SK-N-SH (cell line): Measurements from ENCODE around the gene LMO4. TPM values are rescaled to one million over a fixed set of nuclear protein-coding genes. Genes with fewer than 3 reads are reported as not detected.

Source experiments
- CTCF ChIA-PET: fragments of 300-600, 350-600 bp; formaldehyde crosslinking; extraction: SDS; loops from one replicate; lab custom pipeline; 2021; lab: Yijun Ruan, JAX
- POLR2A ChIA-PET: fragments of 350-600 bp; sonication (Branson Sonifier 250); formaldehyde crosslinking; extraction: SDS; loops from one replicate; lab custom pipeline; 2020; ENCODE audit warnings: antibody characterized with exemption, inconsistent platforms; lab: Yijun Ruan, JAX
- DNase-seq: peaks from one replicate; pipeline ENCODE4 v3.0.0; 2012
- H2AFZ ChIP-seq: fragments of 200-600 bp; sonication (generic); 2 replicates; pipeline ENCODE4 v1.8.1; 2016; ENCODE audit warnings: antibody characterized with exemption, mild to moderate bottlenecking, low read depth
- H3F3A ChIP-seq: fragments of 200-600 bp; sonication (generic); replicated peaks from 2 replicates; pipeline ENCODE3; 2016; ENCODE audit warnings: antibody characterized with exemption, mild to moderate bottlenecking; ENCODE audit not compliant: insufficient read depth
- H3K27ac ChIP-seq, 2 experiments: fragments of 200-500 bp in 1 of 2; fragments of 200-600 bp in 1 of 2; sonication (Bioruptor generic) in 1 of 2; sonication (generic), shearing (Covaris generic) in 1 of 2; 2 replicates each; pipeline versions ENCODE4 v1.5.1 to v1.6.1; 2014 to 2016; ENCODE audit warnings: low read depth in 2 of 2, inconsistent platforms in 1 of 2, low read length in 1 of 2, mild to moderate bottlenecking in 1 of 2, mixed read lengths in 1 of 2
- H3K27me3 ChIP-seq: fragments of 200-600 bp; sonication (generic), shearing (Covaris generic); 2 replicates; pipeline ENCODE4 v1.6.1; 2016; ENCODE audit warnings: mixed run types; ENCODE audit not compliant: insufficient read depth
- H3K36me3 ChIP-seq, 2 experiments: fragments of 200-500 bp in 1 of 2; fragments of 200-600 bp in 1 of 2; sonication (Bioruptor generic) in 1 of 2; sonication (generic) in 1 of 2; replicated peaks in 1 of 2; 2 replicates each; pipeline versions ENCODE3 to v1.5.1; 2014 to 2016; ENCODE audit warnings: low read length in 1 of 2, mild to moderate bottlenecking in 1 of 2; ENCODE audit not compliant: insufficient read depth in 2 of 2, control insufficient read depth in 1 of 2
- H3K4me1 ChIP-seq, 2 experiments: fragments of 200-500 bp in 1 of 2; fragments of 200-600 bp in 1 of 2; sonication (Bioruptor generic) in 1 of 2; sonication (generic), shearing (Covaris generic) in 1 of 2; 2 replicates each; pipeline versions ENCODE4 v1.5.1 to v1.6.1; 2014 to 2016; ENCODE audit warnings: low read depth in 1 of 2, low read length in 1 of 2, mixed run types in 1 of 2; ENCODE audit not compliant: insufficient read depth in 2 of 2, control insufficient read depth in 1 of 2
- H3K4me2 ChIP-seq: fragments of 200-600 bp; sonication (generic), shearing (Covaris generic); 2 replicates; pipeline ENCODE4 v1.6.1; 2017; ENCODE audit warnings: mixed run types
- H3K4me3 ChIP-seq, 2 experiments: fragments of 200-500 bp in 1 of 2; fragments of 200-600 bp in 1 of 2; sonication (Bioruptor generic) in 1 of 2; sonication (generic), shearing (Covaris generic) in 1 of 2; 2 replicates each; pipeline versions ENCODE4 v1.5.1 to v1.8.1; 2014 to 2016; ENCODE audit warnings: low read depth in 2 of 2, inconsistent platforms in 1 of 2, low read length in 1 of 2, mild to moderate bottlenecking in 1 of 2, mixed read lengths in 1 of 2, moderate library complexity in 1 of 2
- H3K79me2 ChIP-seq: fragments of 200-600 bp; sonication (generic); 2 replicates; pipeline ENCODE4 v1.8.1; 2017; ENCODE audit warnings: mild to moderate bottlenecking; ENCODE audit not compliant: insufficient read depth
- H3K9ac ChIP-seq: fragments of 200-600 bp; sonication (generic); 2 replicates; pipeline ENCODE4 v1.6.1; 2017; ENCODE audit warnings: mixed run types
- H3K9me2 ChIP-seq: fragments of 200-600 bp; sonication (generic); 2 replicates; pipeline ENCODE4 v1.6.1; 2017; ENCODE audit warnings: mixed run types
- H3K9me3 ChIP-seq: fragments of 200-600 bp; sonication (generic); 2 replicates; pipeline ENCODE4 v1.6.1; 2017; ENCODE audit warnings: mixed run types, mild to moderate bottlenecking, moderate library complexity
- H4K20me1 ChIP-seq: fragments of 200-600 bp; sonication (generic); 2 replicates; pipeline ENCODE4 v1.6.1; 2017; ENCODE audit warnings: mild to moderate bottlenecking, mixed run types; ENCODE audit not compliant: insufficient read depth
- ELF1 ChIP-seq: IDR thresholded peaks from 2 replicates; pipeline ENCODE4 v1.4.0; 2012
- EZH2phosphoT487 ChIP-seq: fragments of 200-600 bp; sonication (generic); IDR thresholded peaks from 2 replicates; pipeline ENCODE4 v1.6.1; 2017; ENCODE audit warnings: low read depth, mixed run types, mild to moderate bottlenecking, antibody characterized with exemption, moderate library complexity, borderline replicate concordance
- FOSL2 ChIP-seq: IDR thresholded peaks from 2 replicates; pipeline ENCODE4 v1.4.0; 2012; ENCODE audit warnings: low read depth, mild to moderate bottlenecking, moderate library complexity, borderline replicate concordance
- FOXJ3 ChIP-seq: sonication (generic); formaldehyde crosslinking; IDR thresholded peaks from 2 replicates; pipeline ENCODE4 v1.5.1; 2020; ENCODE audit warnings: mild to moderate bottlenecking, missing genetic modification reagents
- FOXM1 ChIP-seq: IDR thresholded peaks from 2 replicates; pipeline ENCODE4 v1.4.0; 2012; ENCODE audit warnings: low read depth, mild to moderate bottlenecking
- GATA2 ChIP-seq: sonication (generic); formaldehyde crosslinking; IDR thresholded peaks from 2 replicates; pipeline ENCODE4 v1.5.0; 2020; ENCODE audit warnings: mild to moderate bottlenecking, missing genetic modification reagents
- JUND ChIP-seq: IDR thresholded peaks from 2 replicates; pipeline ENCODE4 v1.4.0; 2012
- MXI1 ChIP-seq: IDR thresholded peaks from 2 replicates; pipeline ENCODE4 v1.6.1; 2012; ENCODE audit warnings: mild to moderate bottlenecking, low read depth, low read length, improper control_type of control experiment
- POLR2AphosphoS5 ChIP-seq: IDR thresholded peaks from 2 replicates; pipeline ENCODE4 v1.6.1; 2012; ENCODE audit warnings: low read depth, low read length
- RAD21 ChIP-seq: IDR thresholded peaks from 2 replicates; pipeline ENCODE4 v1.6.1; 2012; ENCODE audit warnings: mild to moderate bottlenecking, low read length
- RCOR1 ChIP-seq: fragments of 150-350 bp; IDR thresholded peaks from 2 replicates; pipeline ENCODE4 v1.6.1; 2017; ENCODE audit warnings: antibody characterized with exemption, low read length
- RXRA ChIP-seq: IDR thresholded peaks from 2 replicates; pipeline ENCODE4 v1.4.0; 2012; ENCODE audit warnings: low read depth, mild to moderate bottlenecking, borderline replicate concordance
- SMC3 ChIP-seq: IDR thresholded peaks from 2 replicates; pipeline ENCODE4 v1.6.1; 2012; ENCODE audit warnings: low read depth, low read length, improper control_type of control experiment
- TAF1 ChIP-seq: IDR thresholded peaks from 2 replicates; pipeline ENCODE4 v1.6.1; 2012; ENCODE audit warnings: low read depth, mild to moderate bottlenecking, low read length, moderate library complexity, borderline replicate concordance
- TCF12 ChIP-seq: IDR thresholded peaks from 2 replicates; pipeline ENCODE4 v1.4.0; 2012
- TEAD4 ChIP-seq: IDR thresholded peaks from 2 replicates; pipeline ENCODE4 v1.4.0; 2012; ENCODE audit warnings: mild to moderate bottlenecking, borderline replicate concordance; ENCODE audit not compliant: insufficient read depth
- YY1 ChIP-seq: IDR thresholded peaks from 2 replicates; pipeline ENCODE4 v1.4.0; 2012; ENCODE audit warnings: low read depth, mild to moderate bottlenecking
- WGBS: methylation state at CpG from one replicate; pipeline ENCODE4 v1.1.6; 2017; ENCODE audit warnings: low lambda C conversion rate; 5-methylcytosine and 5-hydroxymethylcytosine counted together
- polyA plus RNA-seq, 3 experiments: library from polyadenylated mRNA; depleted of rRNA; stranded (reverse); fragments of >200 nt; gene quantifications; 2 replicates each; pipeline ENCODE4 v1.2.3, GENCODE V29; 2012
- TF ChIP-seq, protein P1 (sequence below): IDR thresholded peaks from 2 replicates; pipeline ENCODE4 v1.4.0; 2012; ENCODE audit warnings: low read depth, borderline replicate concordance
- TF ChIP-seq, protein P2 (sequence below): IDR thresholded peaks from 2 replicates; pipeline ENCODE4 v1.4.0; 2012; ENCODE audit warnings: low read depth, borderline replicate concordance
- TF ChIP-seq, protein P3 (sequence below): IDR thresholded peaks from 2 replicates; pipeline ENCODE4 v1.6.1; 2012; ENCODE audit warnings: mild to moderate bottlenecking, low read depth, low read length, moderate library complexity
- TF ChIP-seq, protein P4 (sequence below): fragments of 150-350 bp; IDR thresholded peaks from 2 replicates; pipeline ENCODE4 v1.6.1; 2017; ENCODE audit warnings: antibody characterized with exemption, low read length, low read depth, borderline replicate concordance
- TF ChIP-seq, protein P5 (sequence below): IDR thresholded peaks from 2 replicates; pipeline ENCODE4 v1.4.0; 2012; ENCODE audit warnings: low read depth
- TF ChIP-seq, protein P6 (sequence below): fragments of 200-600 bp; sonication (generic); IDR thresholded peaks from 2 replicates; pipeline ENCODE4 v1.6.1; 2017; ENCODE audit warnings: antibody characterized with exemption, mild to moderate bottlenecking, moderate library complexity

Gene LMO4
- polyA plus RNA-seq, 1 of the 3 experiments (the other 2 are of a cell fraction): 64.7 TPM

DNA sequence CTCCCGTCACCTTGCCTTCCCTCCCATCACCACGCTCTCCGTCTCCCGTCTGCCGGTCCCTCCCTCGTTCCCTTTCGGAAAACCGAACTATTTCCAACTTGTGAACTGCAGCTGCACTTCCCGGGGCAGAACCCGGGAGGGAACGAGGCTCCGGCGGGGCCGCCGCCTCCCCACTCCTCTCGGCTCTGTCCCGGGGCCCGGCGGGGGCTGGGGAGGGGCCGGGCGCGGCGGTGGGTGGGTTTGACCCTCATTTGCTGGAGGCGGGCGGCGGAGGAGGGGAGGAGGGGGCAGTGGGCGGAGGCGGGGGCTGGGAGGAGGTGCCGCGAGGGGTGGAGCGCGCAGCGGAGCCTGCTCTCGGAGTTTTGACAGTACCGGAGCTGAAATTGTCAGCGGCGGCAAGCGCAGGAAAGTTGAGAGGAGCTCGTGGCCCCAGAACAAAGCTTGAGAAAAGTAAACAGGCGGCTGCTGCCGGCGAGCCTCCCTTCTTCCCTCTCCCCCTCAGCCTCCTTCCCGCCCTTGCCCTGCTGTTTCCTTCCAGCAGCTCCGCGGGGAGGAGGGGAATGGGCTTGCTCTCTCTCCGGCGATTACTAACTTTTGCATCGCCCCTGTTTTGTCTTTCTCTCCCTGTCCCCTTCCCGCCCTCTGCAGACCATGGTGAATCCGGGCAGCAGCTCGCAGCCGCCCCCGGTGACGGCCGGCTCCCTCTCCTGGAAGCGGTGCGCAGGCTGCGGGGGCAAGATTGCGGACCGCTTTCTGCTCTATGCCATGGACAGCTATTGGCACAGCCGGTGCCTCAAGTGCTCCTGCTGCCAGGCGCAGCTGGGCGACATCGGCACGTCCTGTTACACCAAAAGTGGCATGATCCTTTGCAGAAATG lies 2.9 kb downstream of the LMO4 start:
- H2AFZ ChIP-seq: peak overlapping the region; percentile 25; the same call in 1 of the 2 replicates
- H3K4me3 ChIP-seq: peak overlapping the region; percentile 67 to 84
- DNase-seq: peak; percentile 54
- TF ChIP-seq POLR2AphosphoS5 (no peak; the same call in 1 of the 2 replicates), FOXM1 (no peak), TEAD4 (no peak), TAF1 (no peak; the same call in 1 of the 2 replicates), RCOR1 (no peak), EZH2phosphoT487 (no peak), SMC3 (no peak), YY1 (no peak), ELF1 (no peak), MXI1 (no peak), FOXJ3 (CRISPR knock-in tag) (no peak), RAD21 (no peak), TCF12 (peak; percentile 14; the same call in 1 of the 2 replicates), GATA2 (CRISPR knock-in tag) (no peak), RXRA (no peak), JUND (no peak; the same call in 1 of the 2 replicates), FOSL2 (no peak)
- TF ChIP-seq, protein P1, sequence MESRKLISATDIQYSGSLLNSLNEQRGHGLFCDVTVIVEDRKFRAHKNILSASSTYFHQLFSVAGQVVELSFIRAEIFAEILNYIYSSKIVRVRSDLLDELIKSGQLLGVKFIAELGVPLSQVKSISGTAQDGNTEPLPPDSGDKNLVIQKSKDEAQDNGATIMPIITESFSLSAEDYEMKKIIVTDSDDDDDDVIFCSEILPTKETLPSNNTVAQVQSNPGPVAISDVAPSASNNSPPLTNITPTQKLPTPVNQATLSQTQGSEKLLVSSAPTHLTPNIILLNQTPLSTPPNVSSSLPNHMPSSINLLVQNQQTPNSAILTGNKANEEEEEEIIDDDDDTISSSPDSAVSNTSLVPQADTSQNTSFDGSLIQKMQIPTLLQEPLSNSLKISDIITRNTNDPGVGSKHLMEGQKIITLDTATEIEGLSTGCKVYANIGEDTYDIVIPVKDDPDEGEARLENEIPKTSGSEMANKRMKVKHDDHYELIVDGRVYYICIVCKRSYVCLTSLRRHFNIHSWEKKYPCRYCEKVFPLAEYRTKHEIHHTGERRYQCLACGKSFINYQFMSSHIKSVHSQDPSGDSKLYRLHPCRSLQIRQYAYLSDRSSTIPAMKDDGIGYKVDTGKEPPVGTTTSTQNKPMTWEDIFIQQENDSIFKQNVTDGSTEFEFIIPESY: no peak
- TF ChIP-seq, protein P2, sequence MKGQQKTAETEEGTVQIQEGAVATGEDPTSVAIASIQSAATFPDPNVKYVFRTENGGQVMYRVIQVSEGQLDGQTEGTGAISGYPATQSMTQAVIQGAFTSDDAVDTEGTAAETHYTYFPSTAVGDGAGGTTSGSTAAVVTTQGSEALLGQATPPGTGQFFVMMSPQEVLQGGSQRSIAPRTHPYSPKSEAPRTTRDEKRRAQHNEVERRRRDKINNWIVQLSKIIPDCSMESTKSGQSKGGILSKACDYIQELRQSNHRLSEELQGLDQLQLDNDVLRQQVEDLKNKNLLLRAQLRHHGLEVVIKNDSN: no peak
- TF ChIP-seq, protein P3, sequence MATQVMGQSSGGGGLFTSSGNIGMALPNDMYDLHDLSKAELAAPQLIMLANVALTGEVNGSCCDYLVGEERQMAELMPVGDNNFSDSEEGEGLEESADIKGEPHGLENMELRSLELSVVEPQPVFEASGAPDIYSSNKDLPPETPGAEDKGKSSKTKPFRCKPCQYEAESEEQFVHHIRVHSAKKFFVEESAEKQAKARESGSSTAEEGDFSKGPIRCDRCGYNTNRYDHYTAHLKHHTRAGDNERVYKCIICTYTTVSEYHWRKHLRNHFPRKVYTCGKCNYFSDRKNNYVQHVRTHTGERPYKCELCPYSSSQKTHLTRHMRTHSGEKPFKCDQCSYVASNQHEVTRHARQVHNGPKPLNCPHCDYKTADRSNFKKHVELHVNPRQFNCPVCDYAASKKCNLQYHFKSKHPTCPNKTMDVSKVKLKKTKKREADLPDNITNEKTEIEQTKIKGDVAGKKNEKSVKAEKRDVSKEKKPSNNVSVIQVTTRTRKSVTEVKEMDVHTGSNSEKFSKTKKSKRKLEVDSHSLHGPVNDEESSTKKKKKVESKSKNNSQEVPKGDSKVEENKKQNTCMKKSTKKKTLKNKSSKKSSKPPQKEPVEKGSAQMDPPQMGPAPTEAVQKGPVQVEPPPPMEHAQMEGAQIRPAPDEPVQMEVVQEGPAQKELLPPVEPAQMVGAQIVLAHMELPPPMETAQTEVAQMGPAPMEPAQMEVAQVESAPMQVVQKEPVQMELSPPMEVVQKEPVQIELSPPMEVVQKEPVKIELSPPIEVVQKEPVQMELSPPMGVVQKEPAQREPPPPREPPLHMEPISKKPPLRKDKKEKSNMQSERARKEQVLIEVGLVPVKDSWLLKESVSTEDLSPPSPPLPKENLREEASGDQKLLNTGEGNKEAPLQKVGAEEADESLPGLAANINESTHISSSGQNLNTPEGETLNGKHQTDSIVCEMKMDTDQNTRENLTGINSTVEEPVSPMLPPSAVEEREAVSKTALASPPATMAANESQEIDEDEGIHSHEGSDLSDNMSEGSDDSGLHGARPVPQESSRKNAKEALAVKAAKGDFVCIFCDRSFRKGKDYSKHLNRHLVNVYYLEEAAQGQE: 0 out of 2 replicates have a peak, but pooled peaks have one; percentile 36
- TF ChIP-seq, protein P4, sequence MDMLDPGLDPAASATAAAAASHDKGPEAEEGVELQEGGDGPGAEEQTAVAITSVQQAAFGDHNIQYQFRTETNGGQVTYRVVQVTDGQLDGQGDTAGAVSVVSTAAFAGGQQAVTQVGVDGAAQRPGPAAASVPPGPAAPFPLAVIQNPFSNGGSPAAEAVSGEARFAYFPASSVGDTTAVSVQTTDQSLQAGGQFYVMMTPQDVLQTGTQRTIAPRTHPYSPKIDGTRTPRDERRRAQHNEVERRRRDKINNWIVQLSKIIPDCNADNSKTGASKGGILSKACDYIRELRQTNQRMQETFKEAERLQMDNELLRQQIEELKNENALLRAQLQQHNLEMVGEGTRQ: no peak
- TF ChIP-seq, protein P5, sequence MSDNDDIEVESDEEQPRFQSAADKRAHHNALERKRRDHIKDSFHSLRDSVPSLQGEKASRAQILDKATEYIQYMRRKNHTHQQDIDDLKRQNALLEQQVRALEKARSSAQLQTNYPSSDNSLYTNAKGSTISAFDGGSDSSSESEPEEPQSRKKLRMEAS: peak; percentile 38; the same call in 1 of the 2 replicates
- TF ChIP-seq, protein P6, sequence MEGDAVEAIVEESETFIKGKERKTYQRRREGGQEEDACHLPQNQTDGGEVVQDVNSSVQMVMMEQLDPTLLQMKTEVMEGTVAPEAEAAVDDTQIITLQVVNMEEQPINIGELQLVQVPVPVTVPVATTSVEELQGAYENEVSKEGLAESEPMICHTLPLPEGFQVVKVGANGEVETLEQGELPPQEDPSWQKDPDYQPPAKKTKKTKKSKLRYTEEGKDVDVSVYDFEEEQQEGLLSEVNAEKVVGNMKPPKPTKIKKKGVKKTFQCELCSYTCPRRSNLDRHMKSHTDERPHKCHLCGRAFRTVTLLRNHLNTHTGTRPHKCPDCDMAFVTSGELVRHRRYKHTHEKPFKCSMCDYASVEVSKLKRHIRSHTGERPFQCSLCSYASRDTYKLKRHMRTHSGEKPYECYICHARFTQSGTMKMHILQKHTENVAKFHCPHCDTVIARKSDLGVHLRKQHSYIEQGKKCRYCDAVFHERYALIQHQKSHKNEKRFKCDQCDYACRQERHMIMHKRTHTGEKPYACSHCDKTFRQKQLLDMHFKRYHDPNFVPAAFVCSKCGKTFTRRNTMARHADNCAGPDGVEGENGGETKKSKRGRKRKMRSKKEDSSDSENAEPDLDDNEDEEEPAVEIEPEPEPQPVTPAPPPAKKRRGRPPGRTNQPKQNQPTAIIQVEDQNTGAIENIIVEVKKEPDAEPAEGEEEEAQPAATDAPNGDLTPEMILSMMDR: peak; percentile 32

More for the DNA sequence above, 2.9 kb downstream of the LMO4 start:
- H3K27ac ChIP-seq: peak overlapping the region; percentile 62 to 83; a peak in 3 of 4 replicates
- peak overlapping the region; percentile 89; the same call in 1 of the 2 replicates for H3K9ac ChIP-seq
- no peaks in the 10 kb centered on the region for H3K9me3 ChIP-seq
- H3K36me3 ChIP-seq: peaks cover 7 to 10% of the 10 kb centered on the region in 2 experiments
- H4K20me1 ChIP-seq: peaks cover 12% of the 10 kb centered on the region; the same call in 1 of the 2 replicates
- H3K9me2 ChIP-seq: no peaks in the 10 kb centered on the region
- ChIA-PET POLR2A (no interaction called here), CTCF (no interaction called here)
- peaks cover 20% of the 10 kb centered on the region for H3F3A ChIP-seq
- H3K79me2 ChIP-seq: peaks cover 78% of the 10 kb centered on the region
- no peaks in the 10 kb centered on the region for H3K27me3 ChIP-seq
- WGBS: 1% methylated on average over 54 of the region's 65 CpGs
- H3K4me1 ChIP-seq: peaks cover 7 to 22% of the 10 kb centered on the region in 2 experiments
- H3K4me2 ChIP-seq: peak overlapping the region; percentile 87
